Stimulated activated CD4-positive, alpha-beta T cell treated with anti-CD3 and anti-CD28 coated beads, Interleukin-1b, Interleukin-23, amount 100 ng/mL, for 4 hours (primary cell): ENCODE measurements around the gene ESR2.
"Not testable (repeated sequence)": the region's sequence is repeated elsewhere in the genome, so short reads cannot be mapped to it uniquely, and the experiment has no call there.

Experiments
- DNase-seq, 2 donors: peaks; one replicate each; pipeline ENCODE4 v3.0.0-alpha.2; 2020; ENCODE audit warnings: low read depth in 2 of 2

The ESR2 gene

GRCh38 chr14:64147126-64147790, 146.9 kb downstream of the ESR2 start:
- no peak for DNase-seq

DNA sequence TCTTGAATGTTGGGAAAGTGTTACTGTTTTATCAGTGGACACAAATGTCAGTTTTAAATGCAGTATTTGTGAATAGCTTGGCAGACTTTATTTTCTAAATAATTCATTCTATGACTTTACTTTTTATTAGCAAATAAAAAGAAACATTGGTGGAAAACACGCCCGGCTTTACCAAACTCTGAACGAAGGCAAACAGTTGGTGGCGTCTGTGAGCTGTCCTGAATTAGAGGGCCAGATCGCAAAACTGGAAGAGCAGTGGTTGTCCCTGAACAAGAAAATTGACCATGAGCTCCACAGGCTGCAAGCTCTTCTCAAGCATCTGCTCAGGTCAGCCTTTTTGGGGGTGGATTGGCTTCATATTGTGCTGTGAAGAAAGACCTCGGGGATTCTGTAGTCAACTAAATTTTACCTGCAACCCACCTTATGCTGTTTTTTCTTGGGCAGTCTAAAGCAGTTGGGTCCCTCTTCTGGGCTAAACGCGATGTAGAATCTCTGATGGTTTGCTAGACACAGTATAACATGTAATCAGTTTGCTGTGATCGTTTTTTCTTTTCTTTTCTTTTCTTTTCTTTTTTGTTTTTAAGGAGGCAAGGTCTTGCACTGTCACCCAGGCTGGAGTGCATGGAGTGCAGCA, 156.4 kb downstream of the ESR2 start:
- DNase-seq, result no peak

GRCh38 chr14:64126548-64126947, 167.6 kb downstream of the ESR2 start:
- no peak for DNase-seq

- no peak for DNase-seq
Measured at GRCh38 chr14:64125270-64125669, 168.9 kb downstream of the ESR2 start.

- DNase-seq, result no peak
Measured at GRCh38 chr14:64123241-64123822, 170.8 kb downstream of the ESR2 start.

DNA sequence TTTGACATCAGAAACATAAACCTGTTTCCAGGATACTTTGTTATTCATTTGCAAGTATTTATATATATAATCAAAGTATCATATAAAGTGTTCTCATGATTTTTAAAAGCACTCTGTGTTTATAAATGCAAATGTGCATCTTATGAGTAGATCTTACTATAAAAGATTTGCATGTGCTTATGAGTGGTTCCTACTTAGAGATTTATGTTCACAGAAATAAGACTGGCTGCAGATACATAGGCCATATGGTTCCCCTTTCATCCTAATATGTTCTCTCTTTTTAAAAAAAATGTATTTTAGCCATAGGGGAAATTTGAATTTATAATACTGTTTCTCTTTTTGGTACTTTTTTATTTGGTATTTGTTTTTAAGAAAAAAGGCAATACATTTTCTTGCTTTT, 174.2 kb downstream of the ESR2 start:
- DNase-seq, result no peak

DNA sequence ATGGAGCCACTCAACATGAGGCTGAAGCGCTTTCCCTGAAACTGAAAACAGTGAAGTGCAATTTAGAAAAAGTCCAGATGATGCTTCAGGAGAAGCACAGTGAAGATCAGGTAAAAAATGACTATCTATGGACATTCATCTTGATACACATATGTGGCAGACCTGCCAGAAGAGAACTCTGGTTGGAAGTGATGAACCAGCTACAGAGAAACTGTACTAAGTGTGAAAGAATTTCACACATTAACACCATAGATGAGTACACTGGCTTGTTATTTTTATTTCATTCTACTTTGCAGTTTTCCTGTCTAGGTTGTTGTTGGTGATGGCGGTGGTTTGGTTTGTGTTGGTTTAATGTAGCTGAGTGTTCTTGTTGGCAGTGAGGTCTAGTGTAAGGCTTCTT, 174.7 kb downstream of the ESR2 start:
- DNase-seq, result no peak

- no peak for DNase-seq
Measured at GRCh38 chr14:64118892-64119291, 175.3 kb downstream of the ESR2 start.

GRCh38 chr14:64118403-64118742, 175.8 kb downstream of the ESR2 start:
- not testable (repeated sequence) for DNase-seq

GRCh38 chr14:64117671-64118402, 176.3 kb downstream of the ESR2 start:
- no peak for DNase-seq

GRCh38 chr14:64115401-64115800, 178.8 kb downstream of the ESR2 start:
- DNase-seq, result no peak

DNA sequence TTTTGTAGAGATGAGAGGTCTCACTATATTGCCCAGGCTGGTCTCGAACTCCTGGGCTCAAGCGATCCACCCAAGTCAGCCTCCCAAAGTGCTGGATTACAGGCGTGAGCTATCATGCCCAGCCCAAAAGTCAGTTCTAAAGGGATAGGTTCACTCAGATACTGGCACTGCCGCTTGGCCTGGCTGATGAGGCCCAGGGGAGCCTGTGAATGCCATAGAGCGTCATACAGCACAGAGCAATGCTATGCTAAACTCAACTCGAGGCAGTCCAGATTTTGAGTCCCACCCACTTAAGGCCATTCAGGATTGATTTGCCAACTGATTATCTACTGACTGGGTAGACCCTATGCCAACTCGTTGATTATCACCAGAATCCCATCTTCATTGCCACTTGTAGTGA, 179.4 kb downstream of the ESR2 start:
- no peak for DNase-seq

DNA sequence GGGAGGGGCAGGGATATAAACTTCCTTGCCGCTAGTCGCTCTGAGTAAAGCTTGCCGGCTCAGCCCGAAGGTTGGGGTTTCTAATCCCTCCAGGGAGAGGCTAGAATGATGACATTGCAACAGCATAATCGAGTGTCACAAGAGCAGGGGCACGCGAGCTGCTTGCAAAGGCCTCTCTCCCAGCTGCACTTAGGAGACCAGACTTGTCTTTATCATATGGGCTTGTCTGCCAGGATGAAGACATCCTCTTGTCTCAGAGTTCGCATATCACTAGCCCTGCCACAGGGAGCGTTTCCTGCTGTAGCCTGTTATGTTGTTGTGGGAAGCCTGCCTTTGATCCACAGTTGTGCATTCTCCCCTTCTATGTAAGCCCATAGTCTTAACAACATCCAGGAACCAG, 180.0 kb downstream of the ESR2 start:
- no peak for DNase-seq

DNA sequence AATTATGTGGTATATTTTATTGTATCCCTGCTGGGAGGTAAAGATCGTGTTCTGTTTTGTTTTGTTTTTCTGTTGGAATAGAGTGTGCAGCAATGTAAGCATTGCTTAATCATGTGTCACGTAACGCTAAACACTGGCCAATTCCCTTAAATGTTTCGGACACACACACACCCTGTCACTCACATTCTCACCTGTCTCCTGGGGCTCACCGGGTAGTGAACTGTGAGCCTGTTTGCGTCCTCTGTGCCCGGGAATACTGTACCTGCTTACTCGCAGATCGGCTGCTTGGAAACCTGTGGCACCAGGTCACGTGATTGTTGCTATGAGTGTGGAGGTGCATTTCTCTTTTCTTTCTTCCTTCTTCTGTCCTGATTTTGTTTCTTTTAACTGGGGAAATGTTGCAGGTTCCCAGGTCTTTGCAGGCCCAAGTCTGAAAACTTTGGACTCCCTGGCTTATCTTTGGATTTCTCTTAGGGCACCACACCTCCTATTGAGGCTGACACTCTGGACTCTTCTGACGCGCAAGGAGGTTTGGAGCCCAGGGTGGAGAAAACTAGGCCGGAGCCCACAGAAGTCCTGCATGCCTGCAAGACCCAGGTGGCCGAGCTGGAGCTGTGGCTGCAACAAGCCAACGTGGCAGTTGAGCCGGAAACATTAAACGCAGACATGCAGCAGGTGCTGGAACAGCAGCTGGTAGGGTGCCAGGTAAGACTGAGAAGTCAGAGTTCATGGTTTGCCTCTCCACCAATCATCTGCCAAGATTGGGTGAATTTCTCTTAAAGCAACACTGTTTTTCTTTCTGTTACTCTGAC, 181.1 kb downstream of the ESR2 start:
- DNase-seq, result no peak

GRCh38 chr14:64110802-64111201, 183.4 kb downstream of the ESR2 start:
- no peak for DNase-seq

GRCh38 chr14:64109819-64110554, 184.2 kb downstream of the ESR2 start:
- no peak for DNase-seq

DNA sequence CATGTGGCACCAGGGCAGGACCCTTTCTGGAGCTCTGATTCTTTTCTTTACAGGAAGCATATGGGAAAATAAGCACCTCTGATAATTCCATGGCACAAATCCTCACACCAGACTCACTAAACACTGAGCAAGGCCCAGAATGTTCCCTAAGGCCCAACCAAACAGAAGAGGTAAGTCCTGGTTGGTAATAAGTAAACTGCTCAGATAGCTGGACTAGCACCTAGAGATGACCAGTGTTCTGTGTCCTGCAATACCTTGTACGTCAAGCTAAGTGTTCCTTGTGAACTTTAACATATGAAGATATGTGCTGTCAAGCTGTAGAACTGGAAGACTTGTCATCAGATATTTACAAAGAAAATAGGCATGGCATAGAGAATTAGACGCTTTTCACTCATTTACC, 186.7 kb downstream of the ESR2 start:
- no peak for DNase-seq

DNA sequence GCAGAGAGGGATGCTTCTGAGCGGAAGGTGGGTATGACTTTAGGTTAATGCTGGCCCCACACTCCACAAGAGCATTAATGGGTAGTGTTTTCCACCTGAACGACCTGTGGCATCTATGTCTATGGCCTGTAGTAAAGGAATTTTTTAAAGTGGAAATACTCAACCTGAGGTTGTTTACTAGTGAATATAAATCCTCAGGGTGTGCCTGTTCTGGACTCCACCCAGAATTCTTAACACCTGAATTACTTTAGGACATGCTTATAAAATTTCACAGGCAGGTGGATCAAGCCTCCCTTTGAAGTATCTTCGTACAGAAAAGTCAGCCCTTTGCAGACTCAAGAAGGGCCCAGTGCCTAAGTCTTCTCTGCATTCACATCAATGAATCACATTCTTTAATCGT, 196.1 kb downstream of the ESR2 start:
- no peak for DNase-seq

- DNase-seq, result no peak
Measured at GRCh38 chr14:64095620-64096019, 198.6 kb downstream of the ESR2 start.

DNA sequence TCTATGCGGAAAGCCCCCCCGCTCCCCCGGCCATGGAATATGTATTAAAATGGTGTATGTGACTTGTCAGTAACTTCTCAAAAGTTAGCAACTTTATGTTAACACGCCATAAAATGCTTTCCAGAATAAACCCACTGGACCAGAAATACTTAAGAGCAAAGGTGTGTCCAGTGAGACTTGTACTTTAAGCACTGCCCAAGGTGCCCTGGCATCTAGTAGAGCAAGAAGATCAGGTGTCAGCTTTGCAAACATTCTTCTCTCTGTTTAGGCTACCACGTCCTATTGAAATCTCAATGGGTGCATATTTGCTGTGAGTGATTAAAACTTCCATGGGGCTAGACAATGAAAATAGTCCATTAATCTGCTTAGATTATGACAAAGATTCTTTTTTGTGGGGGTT, 201.2 kb downstream of the ESR2 start:
- DNase-seq, result no peak

DNA sequence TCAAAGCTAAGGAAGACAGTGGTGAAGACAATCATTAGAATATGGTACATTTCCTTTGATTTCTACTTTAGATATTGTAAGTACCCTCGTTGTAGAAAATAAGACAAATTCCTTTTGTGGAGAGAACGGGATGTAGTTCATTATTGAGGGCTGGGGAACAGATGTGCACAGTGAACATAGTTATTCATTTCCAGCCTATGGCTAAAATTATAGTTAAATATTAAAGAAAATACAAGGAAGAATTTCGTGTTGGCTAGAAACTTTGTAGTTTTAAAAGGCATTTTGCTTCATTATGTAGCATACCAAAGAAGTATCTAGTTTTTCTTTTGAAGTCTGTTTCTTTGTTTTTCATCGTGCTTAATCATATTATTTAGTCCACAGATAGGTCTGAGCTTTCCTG, 201.8 kb downstream of the ESR2 start:
- DNase-seq, result no peak
